HG03095 (cell line): ENCODE measurements around the gene PRKX.
"Not testable (repeated sequence)": the region's sequence is repeated elsewhere in the genome, so short reads cannot be mapped to it uniquely, and the experiment has no call there.

Experiments
- ATAC-seq: cut with Tn5 transposase; IDR thresholded peaks from one replicate; pipeline ENCODE4 v1.9.1; 2021; ENCODE audit warnings: moderate library complexity; ENCODE audit not compliant: unreplicated experiment

Gene PRKX

GRCh38 chrX:3713225-3713936 is at the start of gene PRKX:
TSS of gene PRKX (minus strand) at chrX:3713649. CDS start at chrX:3713253, 396 bp downstream.
- ATAC-seq, result peak; percentile 85

- ATAC-seq, result no peak
Observed at GRCh38 chrX:3763111-3763510, 49.7 kb upstream of the PRKX start.

- no peak for ATAC-seq
Observed at GRCh38 chrX:3757510-3758025, 44.1 kb upstream of the PRKX start.

- no peak for ATAC-seq
Observed at GRCh38 chrX:3748052-3748559, 34.7 kb upstream of the PRKX start.

GRCh38 chrX:3743801-3744439 is 30.5 kb upstream of the PRKX start:
- no peak for ATAC-seq

GRCh38 chrX:3740946-3741345 is 27.5 kb upstream of the PRKX start:
- not testable (repeated sequence) for ATAC-seq

GRCh38 chrX:3738509-3738908 is 25.1 kb upstream of the PRKX start:
- no peak for ATAC-seq

GRCh38 chrX:3736536-3736935 is 23.1 kb upstream of the PRKX start:
- not testable (repeated sequence) for ATAC-seq

GRCh38 chrX:3735891-3736290 is 22.4 kb upstream of the PRKX start:
- not testable (repeated sequence) for ATAC-seq

- not testable (repeated sequence) for ATAC-seq
Observed at GRCh38 chrX:3734456-3734855, 21.0 kb upstream of the PRKX start.

GRCh38 chrX:3733043-3733430 is 19.6 kb upstream of the PRKX start:
- no peak for ATAC-seq

- ATAC-seq, result not testable (repeated sequence)
Observed at GRCh38 chrX:3732326-3733042, 19.0 kb upstream of the PRKX start.

- ATAC-seq, result no peak
Observed at GRCh38 chrX:3728454-3728853, 15.0 kb upstream of the PRKX start.

GRCh38 chrX:3723460-3723859 is 10.0 kb upstream of the PRKX start:
- ATAC-seq, result not testable (repeated sequence)

GRCh38 chrX:3717742-3718420 is 4.4 kb upstream of the PRKX start:
- no peak for ATAC-seq

GRCh38 chrX:3715921-3716320 is 2.5 kb upstream of the PRKX start:
- ATAC-seq, result no peak

- not testable (repeated sequence) for ATAC-seq
Observed at GRCh38 chrX:3714706-3715479, 1.4 kb upstream of the PRKX start.

GRCh38 chrX:3713937-3714434 is 537 bp upstream of the PRKX start:
- no peak for ATAC-seq

- peak; percentile 27 for ATAC-seq
Observed at GRCh38 chrX:3712870-3713224, 602 bp downstream of the PRKX start.
